ENCODE results near the gene OTOA. TPM values are rescaled to one million over a fixed set of nuclear protein-coding genes. Genes with fewer than 3 reads are reported as not detected.
"Not testable (repeated sequence)": the region's sequence is repeated elsewhere in the genome, so short reads cannot be mapped to it uniquely, and the experiment has no call there.

Gene OTOA
- total and polyA plus RNA-seq, 12 donors = 0.16 to 15.7 (median 0.90) TPM; not detected in 2

DNA sequence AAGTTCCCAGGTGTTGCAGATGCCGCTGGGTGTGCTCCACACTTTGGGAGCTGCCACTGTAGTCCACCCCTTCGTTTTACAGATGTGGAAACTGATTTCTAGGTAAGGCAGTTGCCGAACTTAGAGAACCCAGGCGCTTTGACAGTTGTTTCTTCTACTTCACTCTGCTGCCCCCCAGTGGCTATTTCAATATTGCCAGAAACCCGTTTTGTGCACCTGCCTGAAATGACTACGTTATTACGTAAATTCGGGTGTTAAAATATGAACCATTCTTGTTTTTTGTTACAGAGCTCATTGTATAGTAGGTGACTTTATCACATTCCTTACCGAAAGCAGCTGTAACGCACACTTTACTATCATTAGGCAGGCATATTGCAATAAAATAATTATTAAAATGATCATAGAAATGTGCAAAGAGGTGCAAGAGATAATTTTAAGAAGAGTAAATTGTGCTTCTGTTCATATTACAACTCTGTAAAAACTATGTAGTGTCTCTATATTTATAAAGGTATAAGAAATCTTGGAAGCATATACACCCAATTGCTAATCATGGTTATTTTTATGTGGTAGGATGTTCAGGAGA lies 44.9 kb downstream of the OTOA start:
- DNase-seq = peak; percentile 69 to 94 (median 85)
- no peaks in the 10 kb centered on the region for H3K27me3 ChIP-seq
- 1 to 4% (median 3%) methylated on average over 10 of the region's 10 CpGs for WGBS, 4 donors
- no peak overlapping the region for H3K27ac ChIP-seq
- no peaks in the 10 kb centered on the region for H3K9me3 ChIP-seq (replicated peaks in 1 of 3)
- intact Hi-C loops (cut with DNase I) = loop anchor here (5.0 kb wide), 3 partner anchors 51 to 126 kb away; partner anchors contain the start of gene IGSF6 (in 1 of the 2)
- H3K4me1 ChIP-seq (replicated peaks in 1 of 2) = no peaks in the 10 kb centered on the region
- H3K36me3 ChIP-seq (replicated peaks in 1 of 2) = no peaks in the 10 kb centered on the region
- peak overlapping the region in 1 of 4 donors; percentile 13 for H3K4me3 ChIP-seq
- no peak for TF ChIP-seq POLR2A (IDR thresholded peaks at IDR 0.05)
- TF ChIP-seq, protein P1, sequence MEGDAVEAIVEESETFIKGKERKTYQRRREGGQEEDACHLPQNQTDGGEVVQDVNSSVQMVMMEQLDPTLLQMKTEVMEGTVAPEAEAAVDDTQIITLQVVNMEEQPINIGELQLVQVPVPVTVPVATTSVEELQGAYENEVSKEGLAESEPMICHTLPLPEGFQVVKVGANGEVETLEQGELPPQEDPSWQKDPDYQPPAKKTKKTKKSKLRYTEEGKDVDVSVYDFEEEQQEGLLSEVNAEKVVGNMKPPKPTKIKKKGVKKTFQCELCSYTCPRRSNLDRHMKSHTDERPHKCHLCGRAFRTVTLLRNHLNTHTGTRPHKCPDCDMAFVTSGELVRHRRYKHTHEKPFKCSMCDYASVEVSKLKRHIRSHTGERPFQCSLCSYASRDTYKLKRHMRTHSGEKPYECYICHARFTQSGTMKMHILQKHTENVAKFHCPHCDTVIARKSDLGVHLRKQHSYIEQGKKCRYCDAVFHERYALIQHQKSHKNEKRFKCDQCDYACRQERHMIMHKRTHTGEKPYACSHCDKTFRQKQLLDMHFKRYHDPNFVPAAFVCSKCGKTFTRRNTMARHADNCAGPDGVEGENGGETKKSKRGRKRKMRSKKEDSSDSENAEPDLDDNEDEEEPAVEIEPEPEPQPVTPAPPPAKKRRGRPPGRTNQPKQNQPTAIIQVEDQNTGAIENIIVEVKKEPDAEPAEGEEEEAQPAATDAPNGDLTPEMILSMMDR (IDR thresholded peaks at IDR 0.05) = peak; percentile 78 to 86 (median 83)

DNA sequence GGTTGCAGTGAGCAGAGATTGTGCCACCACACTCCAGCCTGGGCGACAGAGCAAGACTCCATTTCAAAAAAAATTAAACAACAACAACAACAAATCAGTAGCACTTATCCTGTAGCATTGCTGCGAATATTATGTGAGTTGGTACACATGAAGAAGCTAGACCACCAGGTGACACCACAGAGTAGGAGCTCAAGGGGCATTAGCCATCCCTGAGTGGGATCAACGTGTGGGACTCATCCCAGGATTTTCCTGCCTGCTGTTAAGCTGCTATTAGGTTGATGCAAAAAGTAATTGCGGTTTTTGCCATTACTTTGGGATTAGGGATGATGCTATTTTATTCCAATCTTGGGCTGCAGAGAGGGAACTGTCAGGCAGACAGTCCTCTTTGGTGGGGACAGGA lies 47.2 kb downstream of the OTOA start:
- Histone ChIP-seq H3K36me3 (replicated peaks in 1 of 2) (no peaks in the 10 kb centered on the region), H3K9me3 (replicated peaks in 1 of 3) (no peaks in the 10 kb centered on the region), H3K27me3 (no peaks in the 10 kb centered on the region), H3K4me3 (no peak overlapping the region), H3K4me1 (replicated peaks in 1 of 2) (no peaks in the 10 kb centered on the region), H3K27ac (no peak overlapping the region)
- TF ChIP-seq, protein P1 (IDR thresholded peaks at IDR 0.05) = no peak
- TF ChIP-seq POLR2A (IDR thresholded peaks at IDR 0.05) = no peak
- intact Hi-C loops (cut with DNase I) = loop anchor here in 1 of 2 donors (5.0 kb wide), 1 partner anchor 119 kb away; no protein-coding TSS in a partner anchor
- WGBS, 4 donors = 85 to 87% (median 86%) methylated on average over 4 of the region's 4 CpGs
- DNase-seq = no peak

DNA sequence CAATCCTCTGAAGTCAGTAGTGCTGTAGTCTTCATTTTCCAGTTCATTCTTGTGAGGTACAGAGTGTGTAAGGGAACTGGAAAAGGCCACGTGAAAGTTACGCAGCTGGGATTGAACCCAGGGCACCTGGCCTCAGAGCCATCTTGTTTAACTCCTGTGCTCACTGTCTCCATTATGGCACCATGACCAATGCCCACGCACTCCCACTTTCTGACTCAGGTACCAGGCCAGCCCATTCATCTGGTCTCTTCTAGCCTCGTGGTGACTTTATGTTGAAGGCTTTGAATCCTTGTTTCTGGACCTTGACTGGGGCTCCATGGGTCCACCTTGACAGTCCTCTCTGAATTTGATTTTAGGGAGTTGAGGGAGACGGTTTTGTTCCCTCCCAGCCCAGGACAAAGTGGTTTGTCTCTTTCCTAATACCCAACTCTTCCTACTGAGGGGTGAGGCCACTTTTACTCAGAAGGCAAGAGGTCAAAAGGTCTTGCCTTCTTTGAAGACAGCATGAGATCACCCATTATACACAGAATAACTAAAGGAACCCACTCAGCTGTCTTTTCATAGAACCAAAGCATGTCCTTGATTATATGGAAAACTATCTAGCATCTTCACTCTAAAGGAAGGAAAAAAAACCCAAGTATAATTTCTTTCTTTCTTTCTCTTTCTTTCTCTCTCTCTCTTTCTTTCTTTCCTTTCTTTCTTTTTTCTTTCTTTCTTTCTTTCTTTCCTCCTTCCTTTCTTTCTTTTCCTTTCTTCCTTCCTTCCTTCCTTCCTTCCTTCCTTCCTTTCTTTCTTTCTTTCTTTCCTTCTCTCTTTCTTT lies 50.0 kb downstream of the OTOA start:
- no peaks in the 10 kb centered on the region for H3K4me1 ChIP-seq (replicated peaks in 1 of 2)
- 83 to 91% (median 85%) methylated on average over 5 of the region's 5 CpGs for WGBS, 4 donors
- H3K9me3 ChIP-seq (replicated peaks in 1 of 3) = no peaks in the 10 kb centered on the region
- H3K27ac ChIP-seq = no peak overlapping the region
- H3K36me3 ChIP-seq (replicated peaks in 1 of 2) = no peaks in the 10 kb centered on the region
- no peaks in the 10 kb centered on the region for H3K27me3 ChIP-seq
- intact Hi-C loops (cut with DNase I) = loop anchor here in 1 of 2 donors (5.0 kb wide), 1 partner anchor 121 kb away; no protein-coding TSS in a partner anchor
- DNase-seq = no peak
- H3K4me3 ChIP-seq = no peak overlapping the region
- TF ChIP-seq, protein P1 (IDR thresholded peaks at IDR 0.05) = no peak
- TF ChIP-seq POLR2A (IDR thresholded peaks at IDR 0.05) = no peak

DNA sequence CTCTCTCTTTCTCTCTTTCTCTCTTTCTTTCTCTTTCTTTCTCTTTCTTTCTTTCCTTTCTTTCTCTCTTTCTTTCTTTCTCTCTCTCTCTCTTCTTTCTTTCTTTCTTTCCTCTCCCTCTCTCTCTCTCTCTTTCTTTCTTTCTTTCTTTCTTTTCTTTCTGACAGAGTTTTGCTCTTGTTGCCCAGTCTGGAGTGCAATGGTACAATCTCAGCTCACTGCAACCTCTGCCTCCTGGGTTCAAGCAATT lies 50.5 kb downstream of the OTOA start:
- not testable (repeated sequence) for H3K27ac ChIP-seq; H3K4me3 ChIP-seq; H3K9me3 ChIP-seq (replicated peaks in 1 of 3); H3K4me1 ChIP-seq (replicated peaks in 1 of 2); H3K36me3 ChIP-seq (replicated peaks in 1 of 2); H3K27me3 ChIP-seq; DNase-seq
- intact Hi-C loops (cut with DNase I) = loop anchor here in 1 of 2 donors (5.0 kb wide), 1 partner anchor 122 kb away; no protein-coding TSS in a partner anchor
